Measurements from ENCODE around the gene RIN3.

Gene RIN3

DNA sequence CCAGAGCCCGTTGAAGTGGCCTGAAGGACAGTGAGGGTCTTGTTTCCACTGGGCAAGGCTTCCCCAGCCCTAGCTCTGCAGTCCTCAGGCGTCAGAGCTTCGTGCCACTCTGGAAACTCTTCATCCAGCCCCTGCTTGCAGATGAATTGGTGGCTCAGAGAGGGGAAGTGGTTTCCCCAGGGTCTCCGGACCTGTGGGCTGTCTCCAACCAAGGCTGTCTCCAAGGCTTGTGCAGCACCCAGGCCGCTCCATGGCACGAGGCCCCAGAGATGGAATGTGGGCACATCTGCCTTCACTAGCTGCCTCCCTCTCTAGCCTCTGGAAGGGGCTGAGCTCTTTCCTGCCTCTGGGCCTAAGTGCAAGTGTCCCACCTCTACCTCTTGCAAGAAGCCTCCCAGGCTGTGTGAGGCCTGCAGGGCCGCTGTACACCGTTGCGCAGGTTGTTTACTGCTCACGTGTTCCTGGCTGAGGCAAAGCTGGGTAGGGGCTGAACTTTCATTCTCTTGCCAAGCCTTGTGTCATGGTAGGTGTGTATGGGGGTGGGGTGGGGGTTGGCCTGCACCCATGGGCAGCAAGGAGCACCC is 11.1 kb downstream of the RIN3 start:
- no peaks in the 10 kb centered on the region for H3K36me3 ChIP-seq (ENCODE audit: control insufficient read depth, insufficient read depth, low read length)
- no peak overlapping the region for H3K4me3 ChIP-seq (ENCODE audit: low read length)
- H2BK120ac ChIP-seq (ENCODE audit: low read depth, low read length): no peak overlapping the region
- no peak overlapping the region for H3K4ac ChIP-seq (ENCODE audit: low read depth, low read length)
- H4K5ac ChIP-seq (ENCODE audit: low read length): no peak overlapping the region
- no peaks in the 10 kb centered on the region for H3K79me2 ChIP-seq (ENCODE audit: control insufficient read depth, insufficient read depth, low read length)
- H3K18ac ChIP-seq (ENCODE audit: low read length): no peak overlapping the region
- WGBS (ENCODE audit: extremely low coverage, insufficient coverage, low lambda C conversion rate): no CpG with 5 or more reads among the region's 10 CpGs
- no peak for DNase-seq
- no peak overlapping the region for H3K23ac ChIP-seq (ENCODE audit: low read length)
- no peak overlapping the region for H2AK5ac ChIP-seq (ENCODE audit: low read length)
- no peaks in the 10 kb centered on the region for H3K27me3 ChIP-seq (ENCODE audit: insufficient read depth, low read length, poor library complexity)
- no peaks in the 10 kb centered on the region for H3K79me1 ChIP-seq (ENCODE audit: low read length)
- H2BK15ac ChIP-seq (replicated peaks; ENCODE audit: low read depth): no peak overlapping the region
- H3K9ac ChIP-seq (ENCODE audit: low read length): no peak overlapping the region
- no peak overlapping the region for H3K56ac ChIP-seq (ENCODE audit: low read length)
- no peak overlapping the region for H3K27ac ChIP-seq (ENCODE audit: low read depth, low read length)
- H3K4me1 ChIP-seq (ENCODE audit: control insufficient read depth, low read depth, low read length): no peaks in the 10 kb centered on the region
- H4K8ac ChIP-seq (ENCODE audit: low read depth, low read length): no peak overlapping the region
- H2BK5ac ChIP-seq (ENCODE audit: low read length): no peak overlapping the region
- no peak overlapping the region for H3K4me2 ChIP-seq (ENCODE audit: low read length)

DNA sequence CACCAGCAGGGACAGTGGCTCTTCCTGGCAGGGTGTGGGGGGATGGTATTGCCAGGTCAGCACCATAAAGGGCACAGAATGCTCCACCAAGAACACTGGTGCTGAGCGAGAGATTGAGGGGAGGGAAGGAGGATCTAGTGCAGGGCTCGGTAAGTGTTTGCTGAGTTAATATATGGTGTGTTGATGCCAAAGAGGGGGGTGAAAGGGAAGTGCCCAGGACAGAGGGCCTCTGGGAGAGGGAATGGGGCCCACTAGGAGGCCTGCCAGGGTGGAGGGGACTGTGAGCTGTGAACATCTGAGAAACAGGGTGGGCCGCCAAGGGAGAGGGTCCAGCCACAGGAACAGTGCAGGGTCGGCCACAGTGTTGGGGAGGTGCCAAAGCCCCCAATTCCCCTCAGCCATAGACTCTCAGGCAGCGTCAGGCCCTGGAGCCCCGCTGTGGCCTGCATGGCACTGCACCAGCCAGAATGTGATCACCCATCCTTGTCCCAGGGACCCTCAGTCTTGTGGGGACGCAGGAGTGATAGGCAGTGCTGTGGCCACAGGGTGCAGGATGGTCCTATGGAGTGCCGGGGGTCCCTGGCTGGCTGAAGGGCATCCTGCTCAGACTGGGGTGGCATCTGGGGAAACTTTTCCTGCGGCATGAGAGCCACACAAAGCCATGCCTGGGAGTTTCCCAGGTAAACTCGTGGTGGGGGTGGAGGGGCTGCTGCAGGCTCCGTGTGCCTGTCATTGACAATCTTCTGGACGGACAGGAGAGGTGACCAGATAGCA is 11.9 kb downstream of the RIN3 start:
- H3K9ac ChIP-seq (ENCODE audit: low read length): no peak overlapping the region
- no peaks in the 10 kb centered on the region for H3K79me2 ChIP-seq (ENCODE audit: control insufficient read depth, insufficient read depth, low read length)
- H4K8ac ChIP-seq (ENCODE audit: low read depth, low read length): no peak overlapping the region
- no peaks in the 10 kb centered on the region for H3K27me3 ChIP-seq (ENCODE audit: insufficient read depth, low read length, poor library complexity)
- H3K79me1 ChIP-seq (ENCODE audit: low read length): no peaks in the 10 kb centered on the region
- no peak for DNase-seq
- no peak overlapping the region for H3K18ac ChIP-seq (ENCODE audit: low read length)
- no peak overlapping the region for H4K5ac ChIP-seq (ENCODE audit: low read length)
- H2AK5ac ChIP-seq (ENCODE audit: low read length): no peak overlapping the region
- H3K4me3 ChIP-seq (ENCODE audit: low read length): no peak overlapping the region
- no peak overlapping the region for H3K23ac ChIP-seq (ENCODE audit: low read length)
- no CpG with 5 or more reads among the region's 12 CpGs for WGBS (ENCODE audit: extremely low coverage, insufficient coverage, low lambda C conversion rate)
- no peak overlapping the region for H2BK5ac ChIP-seq (ENCODE audit: low read length)
- H3K4ac ChIP-seq (ENCODE audit: low read depth, low read length): no peak overlapping the region
- H3K4me2 ChIP-seq (ENCODE audit: low read length): no peak overlapping the region
- no peaks in the 10 kb centered on the region for H3K4me1 ChIP-seq (ENCODE audit: control insufficient read depth, low read depth, low read length)
- no peak overlapping the region for H3K27ac ChIP-seq (ENCODE audit: low read depth, low read length)
- H2BK15ac ChIP-seq (replicated peaks; ENCODE audit: low read depth): no peak overlapping the region
- no peak overlapping the region for H3K56ac ChIP-seq (ENCODE audit: low read length)
- H2BK120ac ChIP-seq (ENCODE audit: low read depth, low read length): no peak overlapping the region
- H3K36me3 ChIP-seq (ENCODE audit: control insufficient read depth, insufficient read depth, low read length): no peaks in the 10 kb centered on the region

GRCh38 chr14:92527721-92528120 is 14.1 kb downstream of the RIN3 start:
- H2BK15ac ChIP-seq (replicated peaks; ENCODE audit: low read depth): no peak overlapping the region
- H3K4me1 ChIP-seq (ENCODE audit: control insufficient read depth, low read depth, low read length): no peaks in the 10 kb centered on the region
- no peaks in the 10 kb centered on the region for H3K27me3 ChIP-seq (ENCODE audit: insufficient read depth, low read length, poor library complexity)
- no peak overlapping the region for H3K27ac ChIP-seq (ENCODE audit: low read depth, low read length)
- no peaks in the 10 kb centered on the region for H3K79me2 ChIP-seq (ENCODE audit: control insufficient read depth, insufficient read depth, low read length)
- no peaks in the 10 kb centered on the region for H3K36me3 ChIP-seq (ENCODE audit: control insufficient read depth, insufficient read depth, low read length)
- no peak overlapping the region for H2AK5ac ChIP-seq (ENCODE audit: low read length)
- no CpG with 5 or more reads among the region's 14 CpGs for WGBS (ENCODE audit: extremely low coverage, insufficient coverage, low lambda C conversion rate)
- no peak overlapping the region for H4K5ac ChIP-seq (ENCODE audit: low read length)
- no peak overlapping the region for H3K18ac ChIP-seq (ENCODE audit: low read length)
- no peak overlapping the region for H3K9ac ChIP-seq (ENCODE audit: low read length)
- no peak overlapping the region for H3K4me2 ChIP-seq (ENCODE audit: low read length)
- no peak overlapping the region for H4K8ac ChIP-seq (ENCODE audit: low read depth, low read length)
- no peak overlapping the region for H3K4ac ChIP-seq (ENCODE audit: low read depth, low read length)
- H3K79me1 ChIP-seq (ENCODE audit: low read length): no peaks in the 10 kb centered on the region
- no peak overlapping the region for H2BK120ac ChIP-seq (ENCODE audit: low read depth, low read length)
- H3K56ac ChIP-seq (ENCODE audit: low read length): no peak overlapping the region
- H3K23ac ChIP-seq (ENCODE audit: low read length): no peak overlapping the region
- H3K4me3 ChIP-seq (ENCODE audit: low read length): no peak overlapping the region
- H2BK5ac ChIP-seq (ENCODE audit: low read length): no peak overlapping the region
- no peak for DNase-seq

DNA sequence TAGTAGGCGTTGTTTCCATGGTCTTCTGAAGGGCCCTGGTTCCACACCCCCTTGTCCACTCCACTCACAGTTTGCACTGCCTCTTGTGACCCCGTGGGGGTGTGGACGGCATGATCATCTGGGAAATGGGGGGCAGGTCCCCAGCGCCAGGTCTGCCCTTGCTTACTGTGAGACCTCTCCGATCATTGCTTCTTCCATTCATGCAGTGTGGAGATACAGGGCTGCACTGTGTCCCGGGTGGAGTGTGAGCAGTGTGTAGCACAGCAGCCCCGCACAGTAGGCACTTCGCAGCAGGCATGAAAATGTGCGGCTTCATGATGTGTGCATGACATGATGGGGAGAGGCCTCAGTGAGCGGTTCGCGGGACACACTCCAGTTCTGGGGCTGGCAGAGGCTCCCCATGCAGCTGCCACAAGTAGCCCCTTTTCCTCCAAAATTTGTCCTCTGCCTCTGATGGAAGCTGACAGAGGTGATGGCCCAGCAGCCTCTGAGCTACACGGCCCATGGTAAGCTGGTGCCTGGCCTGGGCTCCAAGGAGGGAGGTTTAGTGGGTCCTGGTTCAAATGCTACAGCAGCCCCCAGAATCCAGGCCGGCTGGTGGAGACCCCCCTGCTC is 15.0 kb downstream of the RIN3 start:
- H3K79me1 ChIP-seq (ENCODE audit: low read length): no peaks in the 10 kb centered on the region
- H4K8ac ChIP-seq (ENCODE audit: low read depth, low read length): no peak overlapping the region
- H3K4ac ChIP-seq (ENCODE audit: low read depth, low read length): no peak overlapping the region
- no peak for DNase-seq
- no peak overlapping the region for H3K4me3 ChIP-seq (ENCODE audit: low read length)
- no CpG with 5 or more reads among the region's 14 CpGs for WGBS (ENCODE audit: extremely low coverage, insufficient coverage, low lambda C conversion rate)
- no peak overlapping the region for H2BK5ac ChIP-seq (ENCODE audit: low read length)
- H3K4me1 ChIP-seq (ENCODE audit: control insufficient read depth, low read depth, low read length): no peaks in the 10 kb centered on the region
- H3K18ac ChIP-seq (ENCODE audit: low read length): no peak overlapping the region
- H3K27ac ChIP-seq (ENCODE audit: low read depth, low read length): no peak overlapping the region
- H2BK120ac ChIP-seq (ENCODE audit: low read depth, low read length): no peak overlapping the region
- H2BK15ac ChIP-seq (replicated peaks; ENCODE audit: low read depth): no peak overlapping the region
- H3K27me3 ChIP-seq (ENCODE audit: insufficient read depth, low read length, poor library complexity): no peaks in the 10 kb centered on the region
- H3K9ac ChIP-seq (ENCODE audit: low read length): no peak overlapping the region
- H4K5ac ChIP-seq (ENCODE audit: low read length): no peak overlapping the region
- H3K56ac ChIP-seq (ENCODE audit: low read length): no peak overlapping the region
- H3K36me3 ChIP-seq (ENCODE audit: control insufficient read depth, insufficient read depth, low read length): no peaks in the 10 kb centered on the region
- H3K79me2 ChIP-seq (ENCODE audit: control insufficient read depth, insufficient read depth, low read length): no peaks in the 10 kb centered on the region
- no peak overlapping the region for H3K23ac ChIP-seq (ENCODE audit: low read length)
- H3K4me2 ChIP-seq (ENCODE audit: low read length): no peak overlapping the region
- no peak overlapping the region for H2AK5ac ChIP-seq (ENCODE audit: low read length)

GRCh38 chr14:92529903-92530302 is 16.3 kb downstream of the RIN3 start:
- Histone ChIP-seq H3K4me3 (ENCODE audit: low read length) (no peak overlapping the region), H2AK5ac (ENCODE audit: low read length) (no peak overlapping the region), H3K27ac (ENCODE audit: low read depth, low read length) (no peak overlapping the region), H3K4me1 (ENCODE audit: control insufficient read depth, low read depth, low read length) (no peaks in the 10 kb centered on the region), H3K23ac (ENCODE audit: low read length) (no peak overlapping the region), H4K5ac (ENCODE audit: low read length) (no peak overlapping the region), H3K79me1 (ENCODE audit: low read length) (no peaks in the 10 kb centered on the region), H2BK5ac (ENCODE audit: low read length) (no peak overlapping the region), H2BK120ac (ENCODE audit: low read depth, low read length) (no peak overlapping the region), H3K36me3 (ENCODE audit: control insufficient read depth, insufficient read depth, low read length) (no peaks in the 10 kb centered on the region), H3K27me3 (ENCODE audit: insufficient read depth, low read length, poor library complexity) (no peaks in the 10 kb centered on the region), H2BK15ac (replicated peaks; ENCODE audit: low read depth) (no peak overlapping the region), H3K4me2 (ENCODE audit: low read length) (no peak overlapping the region), H3K4ac (ENCODE audit: low read depth, low read length) (no peak overlapping the region), H3K9ac (ENCODE audit: low read length) (no peak overlapping the region), H3K18ac (ENCODE audit: low read length) (no peak overlapping the region), H4K8ac (ENCODE audit: low read depth, low read length) (no peak overlapping the region), H3K56ac (ENCODE audit: low read length) (no peak overlapping the region), H3K79me2 (ENCODE audit: control insufficient read depth, insufficient read depth, low read length) (no peaks in the 10 kb centered on the region)
- no CpG with 5 or more reads among the region's 4 CpGs for WGBS (ENCODE audit: extremely low coverage, insufficient coverage, low lambda C conversion rate)
- no peak for DNase-seq

Data from mesendoderm (in vitro differentiated cells).